ENCODE measurements around the gene JAGN1.
"Not testable (repeated sequence)": the region's sequence is repeated elsewhere in the genome, so short reads cannot be mapped to it uniquely, and the experiment has no call there.

- not testable (repeated sequence) for TF ChIP-seq ARNT (IDR thresholded peaks at IDR 0.05); SP1 (IDR thresholded peaks at IDR 0.05); SUZ12 (IDR thresholded peaks at IDR 0.05); L3MBTL2 (conservative IDR thresholded peaks at IDR 0.05); ZNF384 (IDR thresholded peaks at IDR 0.05); HDGF (IDR thresholded peaks at IDR 0.05; ENCODE audit: borderline replicate concordance); BHLHE40 (IDR thresholded peaks at IDR 0.05; ENCODE audit: borderline replicate concordance)
- TF ChIP-seq, protein P1, sequence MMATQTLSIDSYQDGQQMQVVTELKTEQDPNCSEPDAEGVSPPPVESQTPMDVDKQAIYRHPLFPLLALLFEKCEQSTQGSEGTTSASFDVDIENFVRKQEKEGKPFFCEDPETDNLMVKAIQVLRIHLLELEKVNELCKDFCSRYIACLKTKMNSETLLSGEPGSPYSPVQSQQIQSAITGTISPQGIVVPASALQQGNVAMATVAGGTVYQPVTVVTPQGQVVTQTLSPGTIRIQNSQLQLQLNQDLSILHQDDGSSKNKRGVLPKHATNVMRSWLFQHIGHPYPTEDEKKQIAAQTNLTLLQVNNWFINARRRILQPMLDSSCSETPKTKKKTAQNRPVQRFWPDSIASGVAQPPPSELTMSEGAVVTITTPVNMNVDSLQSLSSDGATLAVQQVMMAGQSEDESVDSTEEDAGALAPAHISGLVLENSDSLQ (IDR thresholded peaks at IDR 0.05) = not testable (repeated sequence)
Measured at GRCh38 chr3:9865125-9865637, 25.2 kb upstream of the JAGN1 start.

Measured in HEK293T (cell line).